GM12878 (cell line): ENCODE measurements around the gene HEATR3. TPM values are rescaled to one million over a fixed set of nuclear protein-coding genes. Genes with fewer than 3 reads are reported as not detected.

ENCODE experiments used
- ATAC-seq: fragments of 200-7000 bp; cut with Tn5 transposase; 3 replicates; pipeline ENCODE4 v1.9.1; 2020; ENCODE audit warnings: mild to moderate bottlenecking, moderate library complexity
- BruUV-seq: library from RNA; stranded (reverse); fragments of 400-500 nt; replicated peaks from 2 replicates; lab custom pipeline; 2021; lab: Mats Ljungman, UMichigan
- CTCF ChIA-PET: fragments of 300-600 bp; sonication (Branson Sonifier 250); formaldehyde crosslinking; extraction: SDS; loops from one replicate; lab custom pipeline; 2021; ENCODE audit warnings: inconsistent platforms; lab: Yijun Ruan, JAX
- POLR2A ChIA-PET: fragments of 350-600 bp; formaldehyde crosslinking; extraction: SDS; loops from one replicate; lab custom pipeline; 2021; ENCODE audit warnings: inconsistent platforms; lab: Charles Lee
- RAD21 ChIA-PET: fragments of 300-600 bp; sonication (Branson Sonifier 250); formaldehyde crosslinking; loops from one replicate; lab custom pipeline; 2023; ENCODE audit warnings: antibody characterized with exemption; ENCODE audit not compliant: unreplicated experiment; lab: Charles Lee
- SMC1A ChIA-PET: fragments of 300-600 bp; sonication (Branson Sonifier 250); formaldehyde crosslinking; loops from one replicate; lab custom pipeline; 2023; ENCODE audit not compliant: unreplicated experiment, uncharacterized antibody; lab: Charles Lee
- DNase-seq: peaks from one replicate; pipeline ENCODE4 v3.0.0-alpha.2; 2011; ENCODE audit warnings: low read depth, low spot score
- FAIRE-seq: peaks from 3 replicates; lab custom pipeline; 2011; peaks lifted over from hg19 to GRCh38; lab: Jason Lieb, UNC
- H2AFZ ChIP-seq: 2 replicates; pipeline ENCODE4 v1.6.0; 2011; ENCODE audit warnings: low read depth, low read length, control low read depth; ENCODE audit not compliant: control insufficient read depth
- H3K27ac ChIP-seq: 2 replicates; pipeline ENCODE4 v1.5.1; 2011; ENCODE audit warnings: control low read depth; ENCODE audit not compliant: control insufficient read depth, insufficient read depth
- H3K27me3 ChIP-seq, 2 experiments: replicated peaks in 1 of 2; 2 replicates each; pipeline versions ENCODE4 v1.6.0 to v1.6.1; 2011; ENCODE audit warnings: low read length in 1 of 2; ENCODE audit not compliant: control insufficient read depth in 2 of 2, insufficient read depth in 2 of 2
- H3K36me3 ChIP-seq, 2 experiments: 2 replicates each; pipeline ENCODE4 v1.5.1; 2011; ENCODE audit warnings: low read length in 1 of 2; ENCODE audit not compliant: control insufficient read depth in 2 of 2, insufficient read depth in 2 of 2
- H3K4me1 ChIP-seq: 2 replicates; pipeline ENCODE4 v1.6.1; 2011; ENCODE audit warnings: mild to moderate bottlenecking, low read length, moderate library complexity, mixed read lengths; ENCODE audit not compliant: control insufficient read depth, insufficient read depth
- H3K4me2 ChIP-seq: 2 replicates; pipeline ENCODE4 v1.6.0; 2011; ENCODE audit warnings: control low read depth; ENCODE audit not compliant: control insufficient read depth, insufficient read depth
- H3K4me3 ChIP-seq: fragments of 200-600 bp; sonication (generic); 2 replicates; pipeline ENCODE4 v1.5.1; 2016
- H3K79me2 ChIP-seq: 2 replicates; pipeline ENCODE4 v1.6.0; 2011; ENCODE audit warnings: low read length; ENCODE audit not compliant: control insufficient read depth, insufficient read depth
- H3K9ac ChIP-seq: 2 replicates; pipeline ENCODE4 v1.8.0; 2011; ENCODE audit warnings: low read length, control low read depth, mixed read lengths; ENCODE audit not compliant: control insufficient read depth, insufficient read depth
- H3K9me3 ChIP-seq: replicated peaks from 3 replicates; pipeline ENCODE4 v1.5.1; 2011; ENCODE audit warnings: mild to moderate bottlenecking, low read length; ENCODE audit not compliant: control insufficient read depth, insufficient read depth
- H4K20me1 ChIP-seq: 2 replicates; pipeline ENCODE4 v1.6.0; 2011; ENCODE audit not compliant: control insufficient read depth, insufficient read depth
- CREM ChIP-seq: IDR thresholded peaks from 2 replicates; pipeline ENCODE4 v1.6.1; 2014; ENCODE audit warnings: antibody characterized with exemption, low read depth
- JUNB ChIP-seq: IDR thresholded peaks from 2 replicates; pipeline ENCODE4 v1.6.1; 2016; ENCODE audit warnings: antibody characterized with exemption, mild to moderate bottlenecking
- POLR2AphosphoS2 ChIP-seq: IDR thresholded peaks from 2 replicates; pipeline ENCODE4 v1.6.1; 2011; ENCODE audit warnings: low read depth, mild to moderate bottlenecking, low read length, improper control_type of control experiment, moderate library complexity
- SIN3A ChIP-seq: IDR thresholded peaks from 2 replicates; pipeline ENCODE4 v1.6.1; 2012; ENCODE audit warnings: low read depth, low read length, improper control_type of control experiment
- SPI1 ChIP-seq: IDR thresholded peaks from 2 replicates; pipeline ENCODE4 v1.6.1; 2011; ENCODE audit warnings: low read depth, mild to moderate bottlenecking, low read length, moderate library complexity, borderline replicate concordance; ENCODE audit not compliant: insufficient read depth
- SREBF2 ChIP-seq: IDR thresholded peaks from 2 replicates; pipeline ENCODE4 v1.6.1; 2012; ENCODE audit warnings: mild to moderate bottlenecking, low read length
- ZNF384 ChIP-seq: IDR thresholded peaks from 2 replicates; pipeline ENCODE4 v1.6.1; 2012; ENCODE audit warnings: low read depth, mild to moderate bottlenecking, low read length, improper control_type of control experiment, borderline replicate concordance
- ZSCAN29 ChIP-seq: fragments of 450-650 bp; IDR thresholded peaks from 2 replicates; pipeline ENCODE4 v1.6.1; 2017; ENCODE audit warnings: mild to moderate bottlenecking, moderate library complexity
- WGBS: methylation state at CpG from one replicate; pipeline ENCODE4 v1.1.6; 2016; ENCODE audit warnings: low lambda C conversion rate; ENCODE audit not compliant: insufficient replicate concordance, insufficient coverage; ENCODE audit errors: missing lambda C conversion rate; 5-methylcytosine and 5-hydroxymethylcytosine counted together
- in situ Hi-C: fragments of 300-500 bp; cut with MboI; formaldehyde crosslinking; loops from 9 replicates; pipeline ENCODE4 v1.14.3; 2018; ENCODE audit warnings: mixed read lengths
- intact Hi-C: fragments of 100-400 bp; cut with micrococcal nuclease; formaldehyde crosslinking; loops from one replicate; pipeline ENCODE4 v1.14.2; 2022; ENCODE audit not compliant: unreplicated experiment
- polyA plus RNA-seq, 11 experiments: library from polyadenylated mRNA; depleted of rRNA in 4 of 11; unstranded in 6 of 11; stranded (reverse) in 5 of 11; fragments of >200 nt; fragmentation: Nextera tagmentation in 4 of 11; fragmentation: Illumina TruSeq in 1 of 11; extraction: Ambion mirVana in 4 of 11; extraction: Trizol in 1 of 11; gene quantifications; 1 replicate in 1 of 11; 2 replicates in 10 of 11; pipeline versions ENCODE4 v1.2.1 to v1.2.3, GENCODE V29; 2011 to 2016; ENCODE audit warnings: inconsistent platforms in 2 of 11, missing spikeins in 2 of 11, low read depth in 1 of 11
- total RNA-seq, 4 experiments: library from RNA; depleted of rRNA in 3 of 4; stranded (reverse); fragments of >200 nt in 3 of 4; fragmentation: Illumina TruSeq in 1 of 4; extraction: Trizol in 1 of 4; gene quantifications; 2 replicates each; pipeline versions ENCODE4 v1.2.1 to v1.2.3, GENCODE V29; 2013 to 2021
- TF ChIP-seq, protein P1 (sequence below): IDR thresholded peaks from 2 replicates; pipeline ENCODE4 v1.6.1; 2011; ENCODE audit warnings: mild to moderate bottlenecking, low read depth, low read length, moderate library complexity; ENCODE audit not compliant: insufficient replicate concordance
- TF ChIP-seq, protein P2 (sequence below): fragments of 450-650 bp; IDR thresholded peaks from 2 replicates; pipeline ENCODE4 v1.6.1; 2016; ENCODE audit warnings: mild to moderate bottlenecking, moderate library complexity, borderline replicate concordance
- TF ChIP-seq, protein P3 (sequence below): fragments of 150-350 bp; IDR thresholded peaks from 2 replicates; pipeline ENCODE4 v1.6.1; 2016; ENCODE audit warnings: low read depth, low read length

HEATR3 gene
- total and polyA plus RNA-seq, 10 of the 15 experiments (the other 5 are each of a cell fraction or from before 2014, with no cell fraction given), result 1.5 to 30.0 (median 17.7) TPM

DNA sequence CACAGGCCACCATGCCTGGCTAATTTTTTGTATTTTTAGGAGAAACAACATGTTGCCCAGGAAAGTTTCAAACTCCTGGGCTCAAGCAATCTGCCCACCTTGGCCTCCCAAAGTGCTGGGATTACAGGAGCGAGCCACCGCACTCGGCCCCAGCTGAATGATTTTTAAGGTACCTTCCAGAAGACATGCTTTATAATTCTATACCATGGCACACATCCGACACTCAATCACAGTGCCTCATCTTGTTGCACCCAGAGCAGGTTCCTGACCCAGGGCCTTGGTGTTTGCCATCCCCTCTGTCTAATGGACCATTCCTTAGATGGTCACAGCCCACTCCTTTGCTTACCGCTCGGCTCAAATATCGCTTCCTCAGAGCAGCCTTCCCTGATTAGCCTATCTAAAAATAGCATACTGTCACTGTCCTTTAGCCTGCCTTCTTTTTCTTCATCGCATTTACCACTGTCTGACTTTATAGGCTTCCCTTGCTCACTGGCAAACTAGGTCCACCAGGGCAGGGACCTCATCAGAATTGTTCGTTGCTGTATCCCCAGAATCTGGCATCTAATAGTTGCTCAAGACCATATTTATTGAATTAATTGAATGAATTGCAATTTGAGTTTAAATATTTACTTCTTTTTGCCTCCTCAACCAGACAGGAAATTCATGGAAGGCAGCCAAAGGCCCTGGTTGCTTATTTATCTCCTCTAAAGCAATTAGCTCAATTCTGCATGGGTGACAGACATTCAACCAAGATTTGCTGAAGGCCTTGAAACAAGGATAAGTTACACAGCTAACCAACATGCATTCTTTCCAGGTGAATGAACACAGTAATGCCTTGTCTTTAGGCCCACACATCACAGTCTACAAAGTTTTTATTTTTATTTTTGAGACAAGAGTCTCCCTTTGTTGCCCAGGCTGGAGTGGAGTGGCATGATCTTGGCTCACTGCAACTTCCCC is 81.0 kb downstream of the HEATR3 start:
- H3K27me3 ChIP-seq, result no peaks in the 10 kb centered on the region
- ATAC-seq (no peak), FAIRE-seq (no peak), DNase-seq (no peak)
- H3K4me1 ChIP-seq, result peaks cover 4% of the 10 kb centered on the region
- H3K27ac ChIP-seq, result no peak overlapping the region
- intact Hi-C loops (no loop called here), in situ Hi-C loops (no loop called here)
- H3K9ac ChIP-seq, result no peak overlapping the region
- H3K4me3 ChIP-seq, result no peak overlapping the region
- no peaks in the 10 kb centered on the region for H3K36me3 ChIP-seq
- H2AFZ ChIP-seq, result no peak overlapping the region
- CTCF ChIA-PET, result interaction anchor here (1.3 to 2.5 kb wide), 2 partner anchors 64 to 79 kb away, joined by 6 to 9 read pairs; no protein-coding TSS in a partner anchor
- no peak overlapping the region for H3K4me2 ChIP-seq
- TF ChIP-seq, protein P1, sequence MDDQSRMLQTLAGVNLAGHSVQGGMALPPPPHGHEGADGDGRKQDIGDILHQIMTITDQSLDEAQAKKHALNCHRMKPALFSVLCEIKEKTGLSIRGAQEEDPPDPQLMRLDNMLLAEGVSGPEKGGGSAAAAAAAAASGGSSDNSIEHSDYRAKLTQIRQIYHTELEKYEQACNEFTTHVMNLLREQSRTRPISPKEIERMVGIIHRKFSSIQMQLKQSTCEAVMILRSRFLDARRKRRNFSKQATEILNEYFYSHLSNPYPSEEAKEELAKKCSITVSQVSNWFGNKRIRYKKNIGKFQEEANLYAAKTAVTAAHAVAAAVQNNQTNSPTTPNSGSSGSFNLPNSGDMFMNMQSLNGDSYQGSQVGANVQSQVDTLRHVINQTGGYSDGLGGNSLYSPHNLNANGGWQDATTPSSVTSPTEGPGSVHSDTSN, result no peak
- TF ChIP-seq ZNF384 (no peak), SREBF2 (no peak), POLR2AphosphoS2 (no peak), JUNB (no peak), ZSCAN29 (no peak), CREM (no peak), SIN3A (no peak), SPI1 (no peak)
- TF ChIP-seq, protein P2, sequence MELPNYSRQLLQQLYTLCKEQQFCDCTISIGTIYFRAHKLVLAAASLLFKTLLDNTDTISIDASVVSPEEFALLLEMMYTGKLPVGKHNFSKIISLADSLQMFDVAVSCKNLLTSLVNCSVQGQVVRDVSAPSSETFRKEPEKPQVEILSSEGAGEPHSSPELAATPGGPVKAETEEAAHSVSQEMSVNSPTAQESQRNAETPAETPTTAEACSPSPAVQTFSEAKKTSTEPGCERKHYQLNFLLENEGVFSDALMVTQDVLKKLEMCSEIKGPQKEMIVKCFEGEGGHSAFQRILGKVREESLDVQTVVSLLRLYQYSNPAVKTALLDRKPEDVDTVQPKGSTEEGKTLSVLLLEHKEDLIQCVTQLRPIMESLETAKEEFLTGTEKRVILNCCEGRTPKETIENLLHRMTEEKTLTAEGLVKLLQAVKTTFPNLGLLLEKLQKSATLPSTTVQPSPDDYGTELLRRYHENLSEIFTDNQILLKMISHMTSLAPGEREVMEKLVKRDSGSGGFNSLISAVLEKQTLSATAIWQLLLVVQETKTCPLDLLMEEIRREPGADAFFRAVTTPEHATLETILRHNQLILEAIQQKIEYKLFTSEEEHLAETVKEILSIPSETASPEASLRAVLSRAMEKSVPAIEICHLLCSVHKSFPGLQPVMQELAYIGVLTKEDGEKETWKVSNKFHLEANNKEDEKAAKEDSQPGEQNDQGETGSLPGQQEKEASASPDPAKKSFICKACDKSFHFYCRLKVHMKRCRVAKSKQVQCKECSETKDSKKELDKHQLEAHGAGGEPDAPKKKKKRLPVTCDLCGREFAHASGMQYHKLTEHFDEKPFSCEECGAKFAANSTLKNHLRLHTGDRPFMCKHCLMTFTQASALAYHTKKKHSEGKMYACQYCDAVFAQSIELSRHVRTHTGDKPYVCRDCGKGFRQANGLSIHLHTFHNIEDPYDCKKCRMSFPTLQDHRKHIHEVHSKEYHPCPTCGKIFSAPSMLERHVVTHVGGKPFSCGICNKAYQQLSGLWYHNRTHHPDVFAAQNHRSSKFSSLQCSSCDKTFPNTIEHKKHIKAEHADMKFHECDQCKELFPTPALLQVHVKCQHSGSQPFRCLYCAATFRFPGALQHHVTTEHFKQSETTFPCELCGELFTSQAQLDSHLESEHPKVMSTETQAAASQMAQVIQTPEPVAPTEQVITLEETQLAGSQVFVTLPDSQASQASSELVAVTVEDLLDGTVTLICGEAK, result no peak
- TF ChIP-seq, protein P3, sequence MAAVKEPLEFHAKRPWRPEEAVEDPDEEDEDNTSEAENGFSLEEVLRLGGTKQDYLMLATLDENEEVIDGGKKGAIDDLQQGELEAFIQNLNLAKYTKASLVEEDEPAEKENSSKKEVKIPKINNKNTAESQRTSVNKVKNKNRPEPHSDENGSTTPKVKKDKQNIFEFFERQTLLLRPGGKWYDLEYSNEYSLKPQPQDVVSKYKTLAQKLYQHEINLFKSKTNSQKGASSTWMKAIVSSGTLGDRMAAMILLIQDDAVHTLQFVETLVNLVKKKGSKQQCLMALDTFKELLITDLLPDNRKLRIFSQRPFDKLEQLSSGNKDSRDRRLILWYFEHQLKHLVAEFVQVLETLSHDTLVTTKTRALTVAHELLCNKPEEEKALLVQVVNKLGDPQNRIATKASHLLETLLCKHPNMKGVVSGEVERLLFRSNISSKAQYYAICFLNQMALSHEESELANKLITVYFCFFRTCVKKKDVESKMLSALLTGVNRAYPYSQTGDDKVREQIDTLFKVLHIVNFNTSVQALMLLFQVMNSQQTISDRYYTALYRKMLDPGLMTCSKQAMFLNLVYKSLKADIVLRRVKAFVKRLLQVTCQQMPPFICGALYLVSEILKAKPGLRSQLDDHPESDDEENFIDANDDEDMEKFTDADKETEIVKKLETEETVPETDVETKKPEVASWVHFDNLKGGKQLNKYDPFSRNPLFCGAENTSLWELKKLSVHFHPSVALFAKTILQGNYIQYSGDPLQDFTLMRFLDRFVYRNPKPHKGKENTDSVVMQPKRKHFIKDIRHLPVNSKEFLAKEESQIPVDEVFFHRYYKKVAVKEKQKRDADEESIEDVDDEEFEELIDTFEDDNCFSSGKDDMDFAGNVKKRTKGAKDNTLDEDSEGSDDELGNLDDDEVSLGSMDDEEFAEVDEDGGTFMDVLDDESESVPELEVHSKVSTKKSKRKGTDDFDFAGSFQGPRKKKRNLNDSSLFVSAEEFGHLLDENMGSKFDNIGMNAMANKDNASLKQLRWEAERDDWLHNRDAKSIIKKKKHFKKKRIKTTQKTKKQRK, result no peak
- no TSS peak for BruUV-seq
- H3K9me3 ChIP-seq, result no peaks in the 10 kb centered on the region
- POLR2A ChIA-PET, result no interaction called here
- no peaks in the 10 kb centered on the region for H3K79me2 ChIP-seq
- 91% methylated on average over 9 of the region's 9 CpGs for WGBS
- H4K20me1 ChIP-seq, result no peaks in the 10 kb centered on the region
- SMC1A ChIA-PET, result interaction anchor here (1.0 kb wide), 1 partner anchor 64 kb away, joined by 3 read pairs; no protein-coding TSS in a partner anchor
- RAD21 ChIA-PET, result interaction anchor here (1.2 to 1.7 kb wide), 2 partner anchors 64 to 79 kb away, joined by 4 to 5 read pairs; no protein-coding TSS in a partner anchor
